ENCODE results near the gene SNX5.
"Not testable (repeated sequence)": the region's sequence is repeated elsewhere in the genome, so short reads cannot be mapped to it uniquely, and the experiment has no call there.

The SNX5 gene

GRCh38 chr20:17992224-17992637 lies 23.6 kb upstream of the SNX5 start:
- no peak for DNase-seq

- DNase-seq, result no peak
Measured at GRCh38 chr20:17990278-17990972, 21.8 kb upstream of the SNX5 start.

GRCh38 chr20:17987988-17988387 lies 19.4 kb upstream of the SNX5 start:
- DNase-seq, result no peak

- no peak for DNase-seq
Measured at GRCh38 chr20:17985388-17986018, 16.9 kb upstream of the SNX5 start.

- DNase-seq, result no peak
Measured at GRCh38 chr20:17976305-17976704, 7.7 kb upstream of the SNX5 start.

- peak; percentile 30 for DNase-seq
Measured at GRCh38 chr20:17972121-17972520, 3.5 kb upstream of the SNX5 start.

- DNase-seq, result peak; percentile 73
Measured at GRCh38 chr20:17971300-17972013, 2.9 kb upstream of the SNX5 start.

- DNase-seq, result peak; percentile 88
Measured at GRCh38 chr20:17969884-17970409, 1.4 kb upstream of the SNX5 start.

- peak; percentile 79 for DNase-seq
Measured at GRCh38 chr20:17969278-17969883, 787 bp upstream of the SNX5 start.

GRCh38 chr20:17967521-17968365 lies 851 bp downstream of the SNX5 start:
- peak; percentile 84 for DNase-seq

GRCh38 chr20:17966432-17967310 lies 1.9 kb downstream of the SNX5 start:
- DNase-seq, result peak; percentile 74

GRCh38 chr20:17965042-17965697 lies 3.4 kb downstream of the SNX5 start:
- peak; percentile 86 for DNase-seq

GRCh38 chr20:17964632-17965031 lies 4.0 kb downstream of the SNX5 start:
- no peak for DNase-seq

GRCh38 chr20:17964073-17964472 lies 4.5 kb downstream of the SNX5 start:
- peak; percentile 18 for DNase-seq

- DNase-seq, result no peak
Measured at GRCh38 chr20:17963114-17963897, 5.3 kb downstream of the SNX5 start.

GRCh38 chr20:17961587-17961940 lies 7.0 kb downstream of the SNX5 start:
- DNase-seq, result peak; percentile 71

GRCh38 chr20:17960927-17961586 lies 7.5 kb downstream of the SNX5 start:
- peak; percentile 71 for DNase-seq

- not testable (repeated sequence) for DNase-seq
Measured at GRCh38 chr20:17960400-17960885, 8.2 kb downstream of the SNX5 start.

- DNase-seq, result peak; percentile 68
Measured at GRCh38 chr20:17959257-17959627, 9.4 kb downstream of the SNX5 start.
